ENCODE data around the gene MISP.
"Not testable (repeated sequence)": the region's sequence is repeated elsewhere in the genome, so short reads cannot be mapped to it uniquely, and the experiment has no call there.

GRCh38 chr19:729564-729963 is 21.3 kb upstream of the MISP start:
- not testable (repeated sequence) for TF ChIP-seq CTCF, POLR2AphosphoS5 (IDR thresholded peaks at IDR 0.05)
